ENCODE results near the gene IVD. TPM values are rescaled to one million over a fixed set of nuclear protein-coding genes. Genes with fewer than 3 reads are reported as not detected.

The IVD gene
- total and polyA plus RNA-seq, 8 donors = 23.8 to 41.3 (median 30.1) TPM

DNA sequence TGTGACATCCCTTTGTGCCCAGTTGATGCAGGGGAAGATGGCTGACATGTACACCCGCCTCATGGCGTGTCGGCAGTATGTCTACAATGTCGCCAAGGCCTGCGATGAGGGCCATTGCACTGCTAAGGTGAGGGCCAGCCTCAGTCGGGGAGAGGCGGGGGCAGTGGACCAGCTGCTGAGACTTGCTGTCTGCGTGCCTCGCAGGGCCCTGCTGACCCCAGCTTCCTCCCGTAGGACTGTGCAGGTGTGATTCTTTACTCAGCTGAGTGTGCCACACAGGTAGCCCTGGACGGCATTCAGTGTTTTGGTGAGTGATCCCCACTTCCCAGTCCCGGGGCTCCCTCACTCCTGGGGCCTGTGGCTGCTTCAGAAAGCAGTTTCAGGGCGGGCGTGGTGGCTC lies 10.5 kb downstream of the IVD start:
- ATAC-seq (no peak), FAIRE-seq (no peak), DNase-seq (no peak)
- H3K4me3 ChIP-seq = no peak overlapping the region
- H3K27me3 ChIP-seq = no peaks in the 10 kb centered on the region
- TF ChIP-seq, protein P1, sequence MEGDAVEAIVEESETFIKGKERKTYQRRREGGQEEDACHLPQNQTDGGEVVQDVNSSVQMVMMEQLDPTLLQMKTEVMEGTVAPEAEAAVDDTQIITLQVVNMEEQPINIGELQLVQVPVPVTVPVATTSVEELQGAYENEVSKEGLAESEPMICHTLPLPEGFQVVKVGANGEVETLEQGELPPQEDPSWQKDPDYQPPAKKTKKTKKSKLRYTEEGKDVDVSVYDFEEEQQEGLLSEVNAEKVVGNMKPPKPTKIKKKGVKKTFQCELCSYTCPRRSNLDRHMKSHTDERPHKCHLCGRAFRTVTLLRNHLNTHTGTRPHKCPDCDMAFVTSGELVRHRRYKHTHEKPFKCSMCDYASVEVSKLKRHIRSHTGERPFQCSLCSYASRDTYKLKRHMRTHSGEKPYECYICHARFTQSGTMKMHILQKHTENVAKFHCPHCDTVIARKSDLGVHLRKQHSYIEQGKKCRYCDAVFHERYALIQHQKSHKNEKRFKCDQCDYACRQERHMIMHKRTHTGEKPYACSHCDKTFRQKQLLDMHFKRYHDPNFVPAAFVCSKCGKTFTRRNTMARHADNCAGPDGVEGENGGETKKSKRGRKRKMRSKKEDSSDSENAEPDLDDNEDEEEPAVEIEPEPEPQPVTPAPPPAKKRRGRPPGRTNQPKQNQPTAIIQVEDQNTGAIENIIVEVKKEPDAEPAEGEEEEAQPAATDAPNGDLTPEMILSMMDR (IDR thresholded peaks at IDR 0.05) = no peak
- H3K36me3 ChIP-seq = peaks cover 0 to 34% (median 9%) of the 10 kb centered on the region in 3 donors
- H3K4me1 ChIP-seq = peaks cover 13 to 24% (median 24%) of the 10 kb centered on the region in 3 donors
- no peaks in the 10 kb centered on the region for H3K9me3 ChIP-seq
- H3K27ac ChIP-seq = no peak overlapping the region
- 94 to 95% methylated on average over 14 of the region's 14 CpGs for WGBS, 2 donors
- intact Hi-C loops (cut with DNase I) = no loop called here

- H3K4me3 ChIP-seq = no peak overlapping the region
- FAIRE-seq (no peak), ATAC-seq (no peak), DNase-seq (no peak)
- peaks cover 0 to 32% (median 9%) of the 10 kb centered on the region in 3 donors for H3K36me3 ChIP-seq
- TF ChIP-seq, protein P1 (IDR thresholded peaks at IDR 0.05) = no peak
- H3K9me3 ChIP-seq = no peaks in the 10 kb centered on the region
- intact Hi-C loops (cut with DNase I) = no loop called here
- H3K27me3 ChIP-seq = no peaks in the 10 kb centered on the region
- 93 to 94% methylated on average over 10 of the region's 10 CpGs for WGBS, 2 donors
- no peak overlapping the region for H3K27ac ChIP-seq
- peaks cover 21 to 22% (median 22%) of the 10 kb centered on the region in 3 donors for H3K4me1 ChIP-seq
These were observed 12.5 kb downstream of the IVD start for GRCh38 chr15:40418126-40418525.

GRCh38 chr15:40420071-40420713 lies 14.6 kb downstream of the IVD start:
- Histone ChIP-seq H3K36me3 (peaks cover 0 to 16% (median 3%) of the 10 kb centered on the region in 3 donors), H3K9me3 (no peaks in the 10 kb centered on the region), H3K4me3 (no peak overlapping the region), H3K27me3 (no peaks in the 10 kb centered on the region), H3K27ac (peak overlapping the region; percentile 28 to 84 (median 70)), H3K4me1 (peaks cover 21 to 22% (median 22%) of the 10 kb centered on the region in 3 donors)
- 22 to 26% methylated on average over 11 of the region's 11 CpGs for WGBS, 2 donors
- intact Hi-C loops (cut with DNase I) = loop anchor here in 2 of 3 donors (5.0 to 10.0 kb wide), 3 partner anchors 73 to 135 kb away; partner anchors contain the start of genes ANKRD63 (in 1 of the 2) and CCDC9B (in 1 of the 2)
- TF ChIP-seq, protein P1 (IDR thresholded peaks at IDR 0.05) = no peak
- DNase-seq (peak; percentile 67 to 89 (median 78)), ATAC-seq (peak; percentile 63 to 83 (median 76)), FAIRE-seq (no peak)

- Histone ChIP-seq H3K4me1 (peaks cover 21 to 22% (median 22%) of the 10 kb centered on the region in 3 donors), H3K27me3 (no peaks in the 10 kb centered on the region), H3K36me3 (peaks cover 0 to 10% (median 0%) of the 10 kb centered on the region in 3 donors), H3K27ac (peak overlapping the region; percentile 28 to 84 (median 70)), H3K4me3 (no peak overlapping the region), H3K9me3 (no peaks in the 10 kb centered on the region)
- WGBS, 2 donors = 11 to 15% methylated on average over 3 of the region's 3 CpGs
- ATAC-seq (peak; percentile 67 to 76 (median 74)), FAIRE-seq (no peak), DNase-seq (peak; percentile 78 to 96 (median 86))
- intact Hi-C loops (cut with DNase I) = loop anchor here in 2 of 3 donors (5.0 to 10.0 kb wide), 3 partner anchors 73 to 136 kb away; partner anchors contain the start of genes ANKRD63 (in 1 of the 2) and CCDC9B (in 1 of the 2)
- TF ChIP-seq, protein P1 (IDR thresholded peaks at IDR 0.05) = no peak
These were observed 15.2 kb downstream of the IVD start for GRCh38 chr15:40420793-40421192.

All from pancreas (tissue), 10 donors.